Measurements from ENCODE around the gene PSMB3. TPM values are rescaled to one million over a fixed set of nuclear protein-coding genes. Genes with fewer than 3 reads are reported as not detected.

Gene PSMB3
- total and polyA plus RNA-seq, 9 of the 15 experiments (the other 6 are each of a cell fraction or from before 2014, with no cell fraction given) = 460 to 2,775 (median 574) TPM

- TF ChIP-seq MXI1 (IDR thresholded peaks at IDR 0.05; ENCODE audit: low read depth, low read length) (peak; percentile 60; the same call in 1 of the 2 replicates), ILF3 (IDR thresholded peaks at IDR 0.05; ENCODE audit: borderline replicate concordance) (no peak; the same call in 1 of the 2 replicates), CCNT2 (IDR thresholded peaks at IDR 0.05; ENCODE audit: borderline replicate concordance, extremely low read depth, insufficient read length, low read depth, low read length) (peak; percentile 48), HMGN3 (IDR thresholded peaks at IDR 0.05; ENCODE audit: borderline replicate concordance, extremely low read depth, insufficient read length, low read depth, low read length) (peak; percentile 76), RUNX1 (IDR thresholded peaks at IDR 0.05; ENCODE audit: low read depth) (0 out of 2 replicates have a peak, but pooled peaks have one; percentile 44), TAF1 (IDR thresholded peaks at IDR 0.05; ENCODE audit: control insufficient read depth, extremely low read depth, insufficient read depth, low read length, severe bottlenecking) (peak; percentile 66), MAZ (CRISPR knock-in tag; conservative IDR thresholded peaks at IDR 0.05 in 1 of 2, IDR thresholded peaks at IDR 0.05 in 1 of 2) (peak; percentile 84 to 98), SOX6 (IDR thresholded peaks at IDR 0.05) (0 out of 2 replicates have a peak, but pooled peaks have one; percentile 36), SRSF3 (IDR thresholded peaks at IDR 0.05; ENCODE audit: insufficient read depth, low read length) (no peak), SIN3A (IDR thresholded peaks at IDR 0.05; ENCODE audit: borderline replicate concordance in 2 of 2, control insufficient read depth in 1 of 2, low read depth in 2 of 2, low read length in 2 of 2) (peak; percentile 30 to 59; a peak in 2 of 4 replicates), NONO (IDR thresholded peaks at IDR 0.05; ENCODE audit: low read depth in 2 of 2, low read length in 1 of 2) (peak; percentile 52 to 98; a peak in 3 of 4 replicates), NFE2L1 (tag; IDR thresholded peaks at IDR 0.05; ENCODE audit: borderline replicate concordance, low read depth) (no peak), FOXK2 (conservative IDR thresholded peaks at IDR 0.05 in 1 of 2, IDR thresholded peaks at IDR 0.05 in 1 of 2; ENCODE audit: low read depth in 2 of 2) (peak; percentile 8 to 99; a peak in 2 of 4 replicates), ELF2 (CRISPR knock-in tag; IDR thresholded peaks at IDR 0.05) (0 out of 2 replicates have a peak, but pooled peaks have one; percentile 54), LCOR (CRISPR knock-in tag; IDR thresholded peaks at IDR 0.05) (peak; percentile 59; the same call in 1 of the 2 replicates), PHF20 (IDR thresholded peaks at IDR 0.05; ENCODE audit: partially characterized antibody) (peak; percentile 73), HNRNPL (IDR thresholded peaks at IDR 0.05; ENCODE audit: low read depth, low read length) (peak; percentile 61; the same call in 1 of the 2 replicates), THAP12 (CRISPR knock-in tag; IDR thresholded peaks at IDR 0.05) (peak; percentile 63; the same call in 1 of the 2 replicates)
- TF ChIP-seq, protein P1, sequence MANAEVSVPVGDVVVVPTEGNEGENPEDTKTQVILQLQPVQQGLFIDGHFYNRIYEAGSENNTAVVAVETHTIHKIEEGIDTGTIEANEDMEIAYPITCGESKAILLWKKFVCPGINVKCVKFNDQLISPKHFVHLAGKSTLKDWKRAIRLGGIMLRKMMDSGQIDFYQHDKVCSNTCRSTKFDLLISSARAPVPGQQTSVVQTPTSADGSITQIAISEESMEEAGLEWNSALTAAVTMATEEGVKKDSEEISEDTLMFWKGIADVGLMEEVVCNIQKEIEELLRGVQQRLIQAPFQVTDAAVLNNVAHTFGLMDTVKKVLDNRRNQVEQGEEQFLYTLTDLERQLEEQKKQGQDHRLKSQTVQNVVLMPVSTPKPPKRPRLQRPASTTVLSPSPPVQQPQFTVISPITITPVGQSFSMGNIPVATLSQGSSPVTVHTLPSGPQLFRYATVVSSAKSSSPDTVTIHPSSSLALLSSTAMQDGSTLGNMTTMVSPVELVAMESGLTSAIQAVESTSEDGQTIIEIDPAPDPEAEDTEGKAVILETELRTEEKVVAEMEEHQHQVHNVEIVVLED (CRISPR knock-in tag; IDR thresholded peaks at IDR 0.05) = no peak; the same call in 1 of the 2 replicates
- TF ChIP-seq, protein P2, sequence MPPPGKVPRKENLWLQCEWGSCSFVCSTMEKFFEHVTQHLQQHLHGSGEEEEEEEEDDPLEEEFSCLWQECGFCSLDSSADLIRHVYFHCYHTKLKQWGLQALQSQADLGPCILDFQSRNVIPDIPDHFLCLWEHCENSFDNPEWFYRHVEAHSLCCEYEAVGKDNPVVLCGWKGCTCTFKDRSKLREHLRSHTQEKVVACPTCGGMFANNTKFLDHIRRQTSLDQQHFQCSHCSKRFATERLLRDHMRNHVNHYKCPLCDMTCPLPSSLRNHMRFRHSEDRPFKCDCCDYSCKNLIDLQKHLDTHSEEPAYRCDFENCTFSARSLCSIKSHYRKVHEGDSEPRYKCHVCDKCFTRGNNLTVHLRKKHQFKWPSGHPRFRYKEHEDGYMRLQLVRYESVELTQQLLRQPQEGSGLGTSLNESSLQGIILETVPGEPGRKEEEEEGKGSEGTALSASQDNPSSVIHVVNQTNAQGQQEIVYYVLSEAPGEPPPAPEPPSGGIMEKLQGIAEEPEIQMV (tag; conservative IDR thresholded peaks at IDR 0.05; ENCODE audit: low read depth) = no peak
Observed at GRCh38 chr17:38799501-38800236, 47.1 kb downstream of the PSMB3 start, which contains the start of gene PIP4K2B (continued).

All from K562 (cell line).